HG03469 (cell line): ENCODE results near the gene APMAP.
"Not testable (repeated sequence)": the region's sequence is repeated elsewhere in the genome, so short reads cannot be mapped to it uniquely, and the experiment has no call there.

Experiments
- ATAC-seq: cut with Tn5 transposase; IDR thresholded peaks from one replicate; pipeline ENCODE4 v1.9.1; 2021; ENCODE audit warnings: mild to moderate bottlenecking, moderate library complexity, moderate number of reproducible peaks; ENCODE audit not compliant: unreplicated experiment

APMAP gene

GRCh38 chr20:24935766-24936525 lies 56.6 kb downstream of the APMAP start:
- ATAC-seq = no peak

- ATAC-seq = no peak
Measured at GRCh38 chr20:24935140-24935539, 57.4 kb downstream of the APMAP start.

GRCh38 chr20:24934716-24935115 lies 57.8 kb downstream of the APMAP start:
- no peak for ATAC-seq

DNA sequence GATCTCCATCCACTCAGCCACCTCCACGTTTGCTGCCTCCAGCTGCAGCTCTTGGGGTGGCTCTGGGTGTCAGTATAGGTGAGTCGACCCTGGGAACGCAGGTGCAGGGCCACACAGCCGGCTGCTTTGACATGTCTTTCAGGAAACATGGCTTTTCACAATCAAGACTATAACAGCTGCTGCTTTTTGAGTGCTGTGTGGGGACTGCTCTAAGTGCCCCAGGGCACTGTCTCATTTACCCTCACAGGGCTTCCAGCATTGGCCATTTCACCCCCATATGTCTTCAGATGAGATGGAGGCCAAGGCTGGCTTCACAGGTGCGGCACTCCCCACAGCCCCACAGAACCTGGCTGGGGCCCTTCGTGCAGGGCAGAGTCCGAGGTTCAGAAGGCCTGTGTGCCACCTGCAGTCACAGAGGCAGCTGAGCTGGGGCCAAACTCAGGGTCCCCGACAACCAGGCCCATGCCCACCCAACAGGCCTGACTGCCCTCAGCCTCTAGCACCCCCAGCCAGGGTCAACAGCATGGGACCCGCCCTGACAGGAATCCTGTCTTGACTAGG lies 58.4 kb downstream of the APMAP start:
- ATAC-seq = no peak

GRCh38 chr20:24933266-24933908 lies 59.2 kb downstream of the APMAP start:
- no peak for ATAC-seq

- ATAC-seq = not testable (repeated sequence)
Measured at GRCh38 chr20:24931893-24932292, 60.7 kb downstream of the APMAP start.

GRCh38 chr20:24930724-24931688 lies 61.5 kb downstream of the APMAP start:
- ATAC-seq = not testable (repeated sequence)

DNA sequence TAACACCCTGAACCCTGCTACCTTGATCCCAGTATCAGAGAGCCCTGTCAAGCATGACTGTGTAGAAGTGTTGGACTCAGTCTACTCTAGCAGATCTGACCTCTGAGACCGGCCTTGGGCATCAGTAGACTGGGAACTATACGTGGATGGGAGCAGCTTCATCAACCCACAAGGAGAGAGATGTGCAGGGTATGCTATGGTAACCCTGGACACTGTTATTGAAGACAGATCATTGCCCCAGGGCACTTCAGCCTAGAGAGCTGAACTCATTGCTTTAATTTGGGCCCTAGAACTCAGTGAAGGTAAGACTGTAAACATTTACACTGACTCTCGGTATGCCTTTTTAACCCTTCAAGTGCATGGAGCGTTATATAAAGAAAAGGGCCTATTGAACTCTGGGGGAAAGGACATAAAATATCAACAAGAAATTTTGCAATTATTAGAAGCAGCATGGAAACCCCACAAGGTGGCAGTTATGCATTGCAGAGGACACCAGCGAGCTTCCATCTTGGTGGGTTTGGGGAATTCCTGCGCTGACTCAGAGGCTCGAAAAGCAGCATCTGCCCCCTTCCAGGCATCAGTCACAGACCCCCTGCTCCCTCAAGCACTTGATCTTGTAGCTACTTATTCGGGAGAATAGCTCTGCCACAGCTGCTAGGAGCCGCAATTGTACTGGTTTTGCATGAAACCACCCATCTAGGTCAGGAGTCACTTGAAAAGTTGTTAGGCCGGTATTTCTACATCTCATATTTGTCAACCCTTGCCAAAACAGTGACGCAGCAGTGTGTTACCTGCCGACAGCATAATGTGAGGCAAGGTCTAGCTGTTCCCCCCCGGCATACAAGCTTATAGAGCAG lies 62.5 kb downstream of the APMAP start:
- ATAC-seq = not testable (repeated sequence)

DNA sequence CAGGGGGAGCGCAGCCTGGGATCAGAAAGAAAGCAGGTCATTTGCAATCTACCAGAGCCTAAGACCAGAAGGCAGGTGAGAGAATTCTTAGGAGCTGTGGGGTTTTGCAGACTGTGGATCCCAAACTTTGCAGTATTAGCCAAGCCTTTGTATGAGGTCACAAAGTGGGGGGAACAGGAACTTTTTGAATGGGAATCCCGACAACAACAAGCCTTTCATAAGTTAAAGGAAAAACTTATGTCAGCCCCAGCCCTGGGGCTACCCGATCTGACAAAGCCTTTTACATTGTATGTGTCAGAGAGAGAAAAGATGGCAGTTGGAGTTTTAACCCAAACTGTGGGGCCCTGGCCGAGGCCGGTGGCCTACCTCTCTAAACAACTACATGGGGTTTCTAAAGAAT lies 63.3 kb downstream of the APMAP start:
- ATAC-seq = not testable (repeated sequence)

DNA sequence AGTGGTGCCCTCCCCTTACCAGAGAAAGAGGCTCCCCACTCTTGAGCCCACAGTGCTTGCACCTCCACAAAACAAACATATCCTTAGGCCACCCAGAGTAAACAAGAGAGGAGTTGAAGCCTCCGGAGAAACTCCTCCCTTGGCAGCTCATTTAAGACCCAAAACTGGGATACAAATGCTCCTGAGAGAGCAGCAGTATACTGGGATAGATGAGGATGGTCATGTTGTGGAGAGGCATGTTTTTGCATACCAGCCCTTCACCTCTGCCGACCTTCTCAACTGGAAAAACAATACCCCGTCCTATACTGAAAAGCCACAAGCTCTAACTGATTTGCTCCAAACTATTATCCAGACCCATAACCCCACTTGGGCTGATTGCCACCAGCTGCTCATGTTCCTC lies 71.8 kb downstream of the APMAP start:
- ATAC-seq = not testable (repeated sequence)

GRCh38 chr20:24919665-24920064 lies 72.9 kb downstream of the APMAP start:
- not testable (repeated sequence) for ATAC-seq

DNA sequence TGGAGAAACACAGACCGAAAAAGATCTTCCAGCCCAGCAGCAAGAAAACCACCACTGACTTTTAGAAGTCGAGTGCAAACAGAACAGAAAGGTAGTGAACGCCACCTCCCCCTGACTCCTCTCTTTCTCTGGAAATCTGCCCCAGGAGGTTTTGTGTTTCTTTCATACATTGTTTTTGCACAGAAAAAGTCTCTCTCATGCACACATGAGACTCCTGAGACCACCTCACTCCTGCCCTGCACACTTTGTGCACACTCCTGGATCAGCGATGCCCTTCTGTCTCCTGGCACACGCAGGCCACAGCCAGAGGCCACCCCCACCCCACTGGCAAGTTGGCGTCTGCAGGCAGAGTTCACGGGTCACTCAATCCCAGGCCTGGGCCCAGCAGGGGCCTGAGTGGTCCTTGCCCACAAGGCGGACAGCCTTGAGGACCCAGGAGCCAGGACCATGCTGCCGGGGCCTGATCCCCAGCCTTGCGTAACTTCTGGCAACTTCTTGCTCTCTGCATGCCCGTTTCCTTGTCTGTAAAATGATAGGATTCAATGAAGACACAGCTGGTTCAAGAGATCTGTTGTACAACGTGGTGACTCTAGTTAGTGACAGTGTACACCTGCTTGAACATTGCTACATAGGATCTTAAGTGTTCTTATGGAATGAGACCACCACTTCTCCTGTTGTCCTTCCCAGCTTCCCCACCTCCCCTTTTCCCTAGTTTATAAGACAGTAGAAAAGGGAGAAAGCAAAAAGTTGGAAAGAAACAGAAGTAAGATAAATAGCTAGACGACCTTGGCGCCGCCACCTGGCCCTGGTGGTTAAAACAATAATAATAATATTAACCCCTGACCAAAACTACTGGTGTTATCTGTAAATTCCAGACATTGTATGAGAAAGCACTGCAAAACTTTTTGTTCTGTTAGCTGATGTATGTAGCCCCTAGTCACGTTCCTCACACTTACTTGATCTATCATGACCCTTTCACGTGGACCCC lies 73.7 kb downstream of the APMAP start:
- no peak for ATAC-seq

DNA sequence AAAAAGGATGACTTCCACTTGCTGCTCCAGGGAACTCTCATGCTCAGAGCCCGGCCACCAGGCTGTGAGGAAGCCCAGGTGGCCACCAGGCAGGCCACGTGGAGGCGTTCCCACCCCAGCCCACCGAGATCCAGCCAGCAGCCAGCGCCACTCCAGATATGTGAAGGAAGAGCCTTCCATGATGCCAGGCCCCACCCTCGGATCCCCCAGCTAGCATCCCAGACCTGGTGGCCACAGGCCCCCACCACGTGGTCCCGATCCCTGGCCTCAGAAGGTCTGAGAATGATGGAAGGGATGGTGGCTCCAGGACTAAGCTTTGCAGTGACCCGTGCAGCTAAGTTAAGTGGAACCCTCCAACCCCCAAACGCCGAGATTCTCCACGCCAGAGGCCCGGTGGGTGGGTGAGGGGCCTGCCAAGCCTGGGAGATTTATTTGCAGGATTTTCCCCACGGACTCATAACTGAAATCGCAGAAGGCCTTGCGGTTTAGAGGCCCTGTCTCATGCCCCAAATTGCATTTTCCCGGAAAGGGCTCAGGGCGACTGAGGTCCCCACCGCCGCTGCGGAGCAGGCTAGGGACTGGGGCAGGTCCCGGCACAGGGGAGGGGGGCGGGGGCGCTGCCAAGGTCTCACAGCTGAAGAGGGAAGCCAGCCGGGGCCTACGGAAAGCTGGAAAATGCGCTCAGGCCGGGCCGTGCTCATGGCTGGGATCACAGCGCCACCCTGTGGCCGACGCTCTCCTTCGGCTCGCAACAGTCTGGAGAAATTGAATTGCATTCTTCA lies 74.6 kb downstream of the APMAP start:
- ATAC-seq = no peak

DNA sequence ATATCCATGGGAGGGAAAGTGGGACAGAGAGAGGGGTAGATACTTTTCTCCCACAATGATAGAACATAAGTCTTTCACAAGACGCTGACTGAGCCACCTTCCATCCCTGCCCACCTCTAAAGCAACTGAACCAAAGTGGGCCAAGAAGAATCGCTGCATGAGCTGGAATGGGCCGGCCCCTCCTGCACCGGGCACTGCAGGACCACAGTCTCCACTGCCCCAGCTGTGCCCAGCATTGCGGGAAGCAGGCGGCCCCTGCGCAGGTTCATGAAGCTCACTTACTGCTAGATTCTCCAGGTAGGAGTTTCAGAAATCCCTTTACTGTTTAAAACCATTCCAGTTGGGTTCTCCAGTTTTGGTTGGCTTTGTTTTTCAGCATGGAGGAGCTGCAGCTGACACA lies 75.5 kb downstream of the APMAP start:
- ATAC-seq = no peak

GRCh38 chr20:24916412-24916811 lies 76.1 kb downstream of the APMAP start:
- ATAC-seq = no peak

- no peak for ATAC-seq
Measured at GRCh38 chr20:24915892-24916291, 76.7 kb downstream of the APMAP start.

DNA sequence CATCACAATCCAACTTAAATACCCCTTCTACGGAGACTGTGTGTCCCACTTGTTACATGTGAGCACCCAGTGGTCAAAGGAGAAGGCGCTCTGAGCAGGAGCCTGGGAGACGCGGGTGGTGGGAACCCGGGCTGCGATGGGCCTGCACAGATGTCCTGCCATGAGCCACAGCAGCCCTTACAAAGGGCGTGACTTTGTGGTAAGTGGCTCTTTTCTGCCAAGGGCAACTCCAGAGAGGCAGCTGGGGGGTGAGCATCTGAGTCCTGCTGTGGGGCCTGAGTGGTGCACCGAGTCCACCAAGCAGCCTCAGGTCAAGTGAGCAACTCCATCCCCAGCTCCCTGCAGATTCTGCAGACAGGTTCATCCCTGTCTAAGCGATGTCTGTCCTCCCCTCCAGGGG lies 77.1 kb downstream of the APMAP start:
- ATAC-seq = no peak
